PC-9 (cell line): Measurements from ENCODE around the gene IRF8. TPM values are rescaled to one million over a fixed set of nuclear protein-coding genes. Genes with fewer than 3 reads are reported as not detected.

Experiments used
- BruUV-seq: library from RNA; stranded (reverse); fragments of 400-500 nt; replicated peaks from 2 replicates; lab custom pipeline; 2021; lab: Mats Ljungman, UMichigan
- CTCF ChIA-PET: fragments of 300-600 bp; sonication (Branson Sonifier 250); formaldehyde crosslinking; loops from one replicate; lab custom pipeline; 2022; ENCODE audit warnings: antibody characterized with exemption; lab: Charles Lee
- POLR2A ChIA-PET: fragments of 300-600 bp; sonication (Branson Sonifier 250); formaldehyde crosslinking; loops from one replicate; lab custom pipeline; 2022; ENCODE audit warnings: antibody characterized with exemption; ENCODE audit not compliant: unreplicated experiment; lab: Charles Lee
- DNase-seq, 2 experiments: peaks; one replicate each; pipeline versions ENCODE4 v3.0.0 to v3.0.0-alpha.2; 2015 to 2022; ENCODE audit warnings: mixed read lengths in 1 of 2
- H2AFZ ChIP-seq: fragments of 200-600 bp; sonication (generic); 2 replicates; pipeline ENCODE4 v1.8.1; 2017; ENCODE audit warnings: antibody characterized with exemption
- H3F3A ChIP-seq: fragments of 200-600 bp; sonication (generic); 2 replicates; pipeline ENCODE4 v1.8.1; 2017; ENCODE audit warnings: antibody characterized with exemption, mild to moderate bottlenecking, low read depth; ENCODE audit not compliant: insufficient read depth
- H3K27ac ChIP-seq: fragments of 200-600 bp; sonication (generic); 2 replicates; pipeline ENCODE4 v1.6.1; 2016; ENCODE audit warnings: mixed run types
- H3K27me3 ChIP-seq: fragments of 200-600 bp; sonication (generic); 2 replicates; pipeline ENCODE4 v1.6.1; 2016; ENCODE audit warnings: low read depth, mixed run types; ENCODE audit not compliant: insufficient read depth
- H3K36me3 ChIP-seq: fragments of 200-600 bp; sonication (generic); 2 replicates; pipeline ENCODE4 v1.6.1; 2016; ENCODE audit warnings: low read depth, mixed run types
- H3K4me1 ChIP-seq: fragments of 200-600 bp; sonication (generic); replicated peaks from 2 replicates; pipeline ENCODE4 v1.6.1; 2016; ENCODE audit warnings: mixed run types; ENCODE audit not compliant: insufficient read depth
- H3K4me2 ChIP-seq: fragments of 200-600 bp; sonication (generic); 2 replicates; pipeline ENCODE4 v1.6.1; 2017; ENCODE audit warnings: mixed run types
- H3K4me3 ChIP-seq: fragments of 200-600 bp; sonication (generic); 2 replicates; pipeline ENCODE4 v1.6.1; 2016; ENCODE audit warnings: mixed run types
- H3K79me2 ChIP-seq: fragments of 200-600 bp; sonication (generic); 2 replicates; pipeline ENCODE4 v1.6.1; 2017; ENCODE audit warnings: low read depth, mixed run types
- H3K9me2 ChIP-seq: fragments of 200-600 bp; sonication (generic); 2 replicates; pipeline ENCODE4 v1.8.1; 2017; ENCODE audit warnings: mild to moderate bottlenecking; ENCODE audit not compliant: insufficient read depth
- H3K9me3 ChIP-seq: fragments of 200-600 bp; sonication (generic); 2 replicates; pipeline ENCODE4 v1.8.1; 2016; ENCODE audit warnings: low read depth; ENCODE audit not compliant: insufficient read depth
- H4K20me1 ChIP-seq: fragments of 200-600 bp; sonication (generic); 2 replicates; pipeline ENCODE4 v1.8.1; 2017; ENCODE audit not compliant: insufficient read depth
- CTCF ChIP-seq: fragments of 200-600 bp; sonication (generic); conservative IDR thresholded peaks from 2 replicates; pipeline ENCODE4 v1.6.1; 2017; ENCODE audit warnings: mixed run types, antibody characterized with exemption, mild to moderate bottlenecking, moderate library complexity
- EZH2 ChIP-seq: fragments of 200-600 bp; sonication (generic); IDR thresholded peaks from 2 replicates; pipeline ENCODE4 v1.8.0; 2017; ENCODE audit warnings: antibody characterized with exemption, low read depth
- intact Hi-C: fragments of 100-400 bp; cut with micrococcal nuclease; formaldehyde crosslinking; loops from one replicate; pipeline ENCODE4 v1.10.0; 2022; ENCODE audit not compliant: unreplicated experiment
- total RNA-seq: library from RNA; stranded (reverse); gene quantifications from 2 replicates; pipeline ENCODE4 v1.2.3, GENCODE V29; 2021

Gene IRF8
- total RNA-seq, 1 experiment from 2014 or later = not detected

- H3K79me2 ChIP-seq = no peaks in the 10 kb centered on the region
- H3K4me2 ChIP-seq = no peak overlapping the region
- H3K9me3 ChIP-seq = no peaks in the 10 kb centered on the region
- no peaks in the 10 kb centered on the region for H3K36me3 ChIP-seq
- CTCF ChIA-PET = no interaction called here
- H3K9me2 ChIP-seq = no peaks in the 10 kb centered on the region
- no peaks in the 10 kb centered on the region for H4K20me1 ChIP-seq
- H3K4me1 ChIP-seq = no peaks in the 10 kb centered on the region
- no peak overlapping the region for H2AFZ ChIP-seq
- POLR2A ChIA-PET = no interaction called here
- no peak overlapping the region for H3K4me3 ChIP-seq
- no peak for DNase-seq
- TF ChIP-seq CTCF = no peak
- no peak for TF ChIP-seq EZH2
- no peaks in the 10 kb centered on the region for H3F3A ChIP-seq
- intact Hi-C loops = no loop called here
- peaks cover 97% of the 10 kb centered on the region for H3K27me3 ChIP-seq
- no peak overlapping the region for H3K27ac ChIP-seq
- BruUV-seq = no TSS peak
Observed at GRCh38 chr16:85944572-85945423, 45.8 kb downstream of the IRF8 start.

- DNase-seq = no peak
- POLR2A ChIA-PET = no interaction called here
- Histone ChIP-seq H3K4me3 (no peak overlapping the region), H3K4me2 (no peak overlapping the region), H3K27me3 (peaks cover 97% of the 10 kb centered on the region), H3K9me2 (no peaks in the 10 kb centered on the region), H3K79me2 (no peaks in the 10 kb centered on the region), H3K4me1 (no peaks in the 10 kb centered on the region), H3K9me3 (no peaks in the 10 kb centered on the region), H3F3A (no peaks in the 10 kb centered on the region), H4K20me1 (no peaks in the 10 kb centered on the region), H2AFZ (no peak overlapping the region), H3K27ac (no peak overlapping the region), H3K36me3 (no peaks in the 10 kb centered on the region)
- BruUV-seq = no TSS peak
- no peak for TF ChIP-seq CTCF
- no peak for TF ChIP-seq EZH2
- intact Hi-C loops = no loop called here
- CTCF ChIA-PET = no interaction called here
Observed at GRCh38 chr16:85945424-85945751, 46.4 kb downstream of the IRF8 start.

DNA sequence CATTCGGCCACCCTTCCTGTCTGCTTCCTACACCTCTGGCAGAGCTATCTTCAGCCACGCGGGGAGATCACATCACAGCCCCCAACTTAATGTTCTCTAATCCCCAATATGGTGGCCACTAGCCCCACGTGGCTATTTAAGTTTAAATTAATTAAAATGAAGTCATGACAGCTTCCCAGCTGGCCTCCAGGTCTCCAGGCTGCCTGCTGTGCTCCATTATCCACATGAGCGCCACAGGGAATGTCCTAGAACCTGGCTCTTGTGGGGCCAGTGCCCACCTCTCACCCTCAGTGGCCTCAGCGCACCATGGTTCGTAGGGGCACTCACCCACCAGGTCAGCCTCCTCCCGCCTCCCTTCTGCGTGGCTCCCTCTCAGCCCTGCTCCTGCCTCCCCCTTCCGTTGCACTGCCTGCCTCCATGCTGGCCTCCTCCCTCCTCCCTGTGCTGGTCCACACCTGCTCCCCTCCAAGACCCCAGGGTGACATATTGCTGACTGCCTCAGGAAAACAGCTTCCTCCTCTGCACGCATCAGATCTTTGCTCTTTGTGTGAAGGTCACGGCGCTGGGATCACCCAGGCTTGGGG lies 47.7 kb downstream of the IRF8 start:
- H3K36me3 ChIP-seq = no peaks in the 10 kb centered on the region
- H3K4me2 ChIP-seq = no peak overlapping the region
- intact Hi-C loops = no loop called here
- BruUV-seq = no TSS peak
- no peaks in the 10 kb centered on the region for H4K20me1 ChIP-seq
- H3K9me3 ChIP-seq = no peaks in the 10 kb centered on the region
- POLR2A ChIA-PET = no interaction called here
- H3K27me3 ChIP-seq = peaks cover 99% of the 10 kb centered on the region
- TF ChIP-seq CTCF (no peak), EZH2 (no peak)
- CTCF ChIA-PET = no interaction called here
- no peak overlapping the region for H3K27ac ChIP-seq
- no peak overlapping the region for H3K4me3 ChIP-seq
- H2AFZ ChIP-seq = no peak overlapping the region
- H3K79me2 ChIP-seq = no peaks in the 10 kb centered on the region
- no peak for DNase-seq
- no peaks in the 10 kb centered on the region for H3K9me2 ChIP-seq
- no peaks in the 10 kb centered on the region for H3F3A ChIP-seq
- no peaks in the 10 kb centered on the region for H3K4me1 ChIP-seq
